SK-N-SH (cell line): ENCODE measurements around the gene TXNDC5.

Experiments used
- CTCF ChIP-seq: fragments of 200-600 bp; sonication (generic); IDR thresholded peaks from 2 replicates; pipeline ENCODE4 v1.6.1; 2017; ENCODE audit warnings: antibody characterized with exemption, mild to moderate bottlenecking, moderate library complexity
- EP300 ChIP-seq, 2 experiments: IDR thresholded peaks; 2 replicates each; pipeline versions ENCODE4 v1.4.0 to v1.6.1; 2012; ENCODE audit warnings: borderline replicate concordance in 1 of 2, low read depth in 1 of 2, low read length in 1 of 2
- GATA2 ChIP-seq: sonication (generic); formaldehyde crosslinking; IDR thresholded peaks from 2 replicates; pipeline ENCODE4 v1.5.0; 2020; ENCODE audit warnings: mild to moderate bottlenecking, missing genetic modification reagents
- NFIC ChIP-seq: IDR thresholded peaks from 2 replicates; pipeline ENCODE4 v1.4.0; 2012; ENCODE audit warnings: borderline replicate concordance
- POLR2AphosphoS5 ChIP-seq: IDR thresholded peaks from 2 replicates; pipeline ENCODE4 v1.6.1; 2012; ENCODE audit warnings: low read depth, low read length
- REST ChIP-seq: IDR thresholded peaks from 2 replicates; pipeline ENCODE4 v1.6.1; 2012; ENCODE audit warnings: mild to moderate bottlenecking, low read depth, low read length, moderate library complexity
- TEAD4 ChIP-seq: IDR thresholded peaks from 2 replicates; pipeline ENCODE4 v1.4.0; 2012; ENCODE audit warnings: mild to moderate bottlenecking, borderline replicate concordance; ENCODE audit not compliant: insufficient read depth

GRCh38 chr6:7914311-7914710 is 3.7 kb upstream of the TXNDC5 start:
- TF ChIP-seq CTCF (no peak), GATA2 (CRISPR knock-in tag) (no peak), TEAD4 (no peak), REST (no peak), EP300 (IDR thresholded peaks at IDR 0.05; ENCODE audit: borderline replicate concordance in 1 of 2, low read depth in 1 of 2, low read length in 1 of 2) (no peak), POLR2AphosphoS5 (no peak), NFIC (no peak)
